ENCODE results near the gene SRGAP2C.
"Not testable (repeated sequence)": the region's sequence is repeated elsewhere in the genome, so short reads cannot be mapped to it uniquely, and the experiment has no call there.

Gene SRGAP2C

GRCh38 chr1:121187914-121188313 lies 3.1 kb downstream of the SRGAP2C start:
- DNase-seq, result not testable (repeated sequence)

- not testable (repeated sequence) for DNase-seq
Measured at GRCh38 chr1:121192512-121192911, 7.7 kb downstream of the SRGAP2C start.

- DNase-seq, result not testable (repeated sequence)
Measured at GRCh38 chr1:121197095-121197882, 12.5 kb downstream of the SRGAP2C start.

- DNase-seq, result not testable (repeated sequence)
Measured at GRCh38 chr1:121199763-121200162, 15.0 kb downstream of the SRGAP2C start.

- not testable (repeated sequence) for DNase-seq
Measured at GRCh38 chr1:121200232-121200631, 15.5 kb downstream of the SRGAP2C start.

GRCh38 chr1:121200985-121201981 lies 16.5 kb downstream of the SRGAP2C start:
- not testable (repeated sequence) for DNase-seq

- not testable (repeated sequence) for DNase-seq
Measured at GRCh38 chr1:121202986-121203385, 18.2 kb downstream of the SRGAP2C start.

- not testable (repeated sequence) for DNase-seq
Measured at GRCh38 chr1:121205786-121206711, 21.3 kb downstream of the SRGAP2C start.

- DNase-seq, result not testable (repeated sequence)
Measured at GRCh38 chr1:121207328-121207727, 22.6 kb downstream of the SRGAP2C start.

- DNase-seq, result not testable (repeated sequence)
Measured at GRCh38 chr1:121208375-121208774, 23.6 kb downstream of the SRGAP2C start.

- DNase-seq, result not testable (repeated sequence)
Measured at GRCh38 chr1:121210778-121211177, 26.0 kb downstream of the SRGAP2C start.

GRCh38 chr1:121213491-121213890 lies 28.7 kb downstream of the SRGAP2C start:
- not testable (repeated sequence) for DNase-seq

GRCh38 chr1:121214544-121215156 lies 29.9 kb downstream of the SRGAP2C start:
- DNase-seq, result not testable (repeated sequence)

- DNase-seq, result not testable (repeated sequence)
Measured at GRCh38 chr1:121215699-121216417, 31.1 kb downstream of the SRGAP2C start.

- not testable (repeated sequence) for DNase-seq
Measured at GRCh38 chr1:121216676-121217075, 31.9 kb downstream of the SRGAP2C start.

GRCh38 chr1:121221770-121222169 lies 37.0 kb downstream of the SRGAP2C start:
- not testable (repeated sequence) for DNase-seq

- not testable (repeated sequence) for DNase-seq
Measured at GRCh38 chr1:121224714-121225113, 39.9 kb downstream of the SRGAP2C start.

GRCh38 chr1:121226295-121226904 lies 41.6 kb downstream of the SRGAP2C start:
- DNase-seq, result not testable (repeated sequence)

GRCh38 chr1:121226925-121227324 lies 42.1 kb downstream of the SRGAP2C start:
- DNase-seq, result not testable (repeated sequence)

Measured in cerebellar nuclear complex (tissue), 1 donor.